Ishikawa (cell line): Measurements from ENCODE around the gene P2RY14.

ENCODE experiments used
- CEBPB ChIP-seq: IDR thresholded peaks from 2 replicates; pipeline ENCODE4 v1.6.1; 2012
- EGR1 ChIP-seq: IDR thresholded peaks from 2 replicates; pipeline ENCODE4 v1.6.1; 2012
- EP300 ChIP-seq: IDR thresholded peaks from 2 replicates; pipeline ENCODE4 v1.6.1; 2012; ENCODE audit warnings: borderline replicate concordance
- FOXM1 ChIP-seq: IDR thresholded peaks from 2 replicates; pipeline ENCODE4 v1.6.1; 2012; ENCODE audit warnings: low read depth, borderline replicate concordance
- REST ChIP-seq: IDR thresholded peaks from 2 replicates; pipeline ENCODE4 v1.6.1; 2012; ENCODE audit warnings: low read depth, mild to moderate bottlenecking
- YY1 ChIP-seq: IDR thresholded peaks from 2 replicates; pipeline ENCODE4 v1.6.1; 2012; ENCODE audit warnings: low read depth
- ZBTB7A ChIP-seq: IDR thresholded peaks from 2 replicates; pipeline ENCODE4 v1.6.1; 2012; ENCODE audit warnings: low read depth

GRCh38 chr3:151297429-151297828 lies 19.1 kb upstream of the P2RY14 start:
- TF ChIP-seq YY1 (no peak), EGR1 (no peak), REST (no peak), ZBTB7A (no peak), EP300 (no peak), CEBPB (no peak), FOXM1 (no peak)
